HG03442 (cell line): ENCODE data around the gene C10orf105.

ENCODE experiments used
- ATAC-seq: cut with Tn5 transposase; IDR thresholded peaks from one replicate; pipeline ENCODE4 v1.9.1; 2021; ENCODE audit warnings: mild to moderate bottlenecking, moderate library complexity; ENCODE audit not compliant: unreplicated experiment

The C10orf105 gene, protein sequence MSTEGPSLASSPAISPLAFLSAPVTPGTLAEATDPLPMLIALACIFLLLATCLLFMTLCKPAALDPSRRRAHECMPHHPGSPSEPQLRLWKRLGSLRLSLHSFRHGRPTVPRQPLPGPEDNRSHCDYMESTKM

DNA sequence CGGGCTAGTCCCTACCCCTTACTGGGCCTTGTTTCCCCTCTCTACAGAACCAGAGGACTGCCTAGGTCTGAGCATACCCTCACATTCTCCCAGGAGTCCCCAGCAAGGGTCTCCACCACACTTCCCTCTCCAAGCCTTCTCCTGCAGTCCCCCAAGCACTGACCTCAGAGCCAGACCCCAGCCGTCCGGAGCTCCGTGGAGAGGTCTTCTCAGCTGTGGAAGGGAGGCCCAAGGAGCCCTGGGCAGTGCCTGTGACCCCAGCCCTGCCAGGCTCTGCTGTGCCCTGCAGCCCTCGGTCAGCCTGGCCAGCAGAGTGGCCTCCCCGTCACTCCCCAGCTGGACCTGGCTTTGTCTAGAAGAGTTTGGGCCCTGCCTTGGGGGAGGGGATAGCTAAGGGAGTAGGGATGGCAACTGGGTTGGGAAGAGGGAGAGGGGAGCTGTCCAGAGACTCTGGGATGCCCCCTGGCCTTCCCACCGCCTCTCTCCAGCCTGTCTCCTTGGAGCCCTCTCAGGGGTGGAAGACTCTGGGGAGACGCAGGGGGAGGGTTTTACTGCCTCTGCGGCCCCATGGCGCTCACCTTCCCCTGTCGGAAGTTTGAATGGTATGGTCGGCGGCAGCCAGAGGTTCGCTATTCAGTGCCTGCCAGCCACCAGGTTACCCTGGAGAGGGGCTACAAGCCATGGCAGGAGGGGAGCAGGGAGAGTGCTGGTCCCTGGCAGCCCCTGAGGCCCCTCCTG lies at the start of gene C10orf105:
Gene C10orf105 (minus strand): TSS at position 315 of the 738 bp plus-strand sequence. CDS start 3,441 bp downstream, outside the sequence.
- ATAC-seq, result no peak

DNA sequence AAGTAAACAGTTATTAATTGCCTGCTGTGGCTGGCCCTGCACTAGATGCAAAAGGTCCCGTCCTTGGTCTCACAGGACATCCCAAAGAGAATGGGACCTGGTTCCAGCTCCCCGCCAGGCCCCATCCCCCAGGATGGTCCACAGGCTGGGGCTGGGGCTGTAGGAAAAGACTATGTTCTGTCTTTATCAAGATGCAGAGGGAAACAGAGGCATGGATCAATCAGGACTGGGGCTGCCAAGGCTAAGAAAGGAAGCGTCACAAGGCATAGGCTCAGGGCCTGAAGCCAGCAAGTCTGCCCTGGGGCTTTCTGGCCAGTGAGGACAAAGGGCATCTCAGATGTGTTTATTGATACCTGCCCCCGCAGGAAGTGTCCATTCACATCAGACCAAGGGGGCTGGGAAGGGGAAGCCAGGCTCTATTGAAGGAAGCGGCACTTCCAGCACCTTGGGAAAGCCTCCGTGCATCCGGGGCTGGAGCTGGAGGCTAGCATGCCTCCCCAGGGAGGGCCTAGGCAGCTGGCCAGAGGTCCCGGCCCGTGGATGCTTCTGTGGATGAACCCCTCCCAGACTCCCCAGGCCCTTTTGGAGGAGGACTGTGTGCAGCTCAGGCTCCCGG lies 48.0 kb upstream of the C10orf105 start:
- ATAC-seq, result no peak

DNA sequence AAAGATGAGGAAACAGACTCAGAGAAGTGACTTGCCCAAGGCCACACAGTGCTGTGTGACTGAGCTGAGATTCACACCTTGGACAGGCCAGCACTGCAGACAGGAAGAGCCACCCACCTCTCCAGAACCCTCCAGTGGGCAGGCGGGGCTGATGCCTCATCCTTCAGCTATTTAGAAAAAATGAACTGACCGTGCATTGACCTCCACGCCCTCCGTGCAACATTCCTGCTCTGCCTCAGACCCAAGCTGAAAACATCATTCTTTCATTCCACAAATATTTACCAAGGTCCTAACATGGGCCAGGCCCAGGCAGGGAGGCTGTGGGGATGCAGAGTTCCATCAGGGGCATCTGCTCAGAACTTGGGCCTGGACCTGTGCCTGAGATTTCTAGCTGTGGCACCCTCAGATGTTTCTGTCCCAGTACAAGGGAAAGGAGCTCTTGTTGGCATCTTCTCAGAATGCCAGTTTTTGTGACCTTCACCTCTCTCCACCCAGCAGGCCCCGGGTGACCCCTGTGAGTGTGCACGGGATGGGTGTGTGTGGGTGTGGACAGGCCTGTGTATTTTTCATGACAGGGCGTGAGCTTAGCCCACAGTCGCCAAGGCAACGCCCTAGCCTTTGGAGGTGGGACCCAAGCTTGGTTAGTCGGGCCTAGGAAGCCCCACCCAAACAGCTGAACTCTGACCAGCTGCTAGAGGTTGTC lies 47.3 kb upstream of the C10orf105 start:
- no peak for ATAC-seq

DNA sequence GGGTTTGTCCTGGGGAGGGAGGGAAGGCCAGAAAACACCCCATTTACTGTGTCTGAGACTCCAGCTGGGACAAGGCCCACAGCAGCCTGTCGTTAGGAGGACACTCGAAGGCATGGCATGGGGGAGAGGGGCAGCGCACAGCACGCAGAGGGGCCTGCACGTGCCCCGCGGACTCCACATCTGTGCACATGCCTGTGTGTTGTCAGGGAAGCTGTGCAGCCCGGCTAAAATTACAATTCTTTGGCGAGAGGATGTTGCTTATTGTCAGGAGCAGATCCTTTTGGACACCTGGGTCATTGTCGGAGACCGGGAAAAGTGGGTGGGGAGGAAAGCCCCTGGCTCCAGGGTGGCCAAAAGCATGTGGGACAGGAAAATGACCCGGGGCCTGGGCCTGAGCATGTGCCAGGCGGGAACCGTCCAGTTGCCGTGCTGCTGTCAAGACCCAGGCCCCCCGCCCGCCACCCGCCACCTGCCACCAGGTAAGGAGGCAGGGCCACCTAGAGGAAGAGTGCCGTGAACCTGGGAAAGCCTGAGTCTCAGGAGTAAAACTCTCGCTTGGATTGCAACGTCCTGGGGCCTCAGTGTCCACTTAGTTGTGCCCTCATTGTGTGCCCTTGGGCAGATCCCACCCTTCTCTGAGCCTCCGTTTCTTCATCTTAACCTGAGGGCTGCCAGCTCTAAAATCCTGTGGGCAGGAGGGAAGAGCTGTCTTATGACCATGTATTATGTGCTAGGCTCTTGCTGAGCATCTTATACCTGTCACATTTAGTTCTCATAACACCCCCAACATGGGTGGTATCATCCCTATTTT lies 46.5 kb upstream of the C10orf105 start:
- ATAC-seq, result no peak

DNA sequence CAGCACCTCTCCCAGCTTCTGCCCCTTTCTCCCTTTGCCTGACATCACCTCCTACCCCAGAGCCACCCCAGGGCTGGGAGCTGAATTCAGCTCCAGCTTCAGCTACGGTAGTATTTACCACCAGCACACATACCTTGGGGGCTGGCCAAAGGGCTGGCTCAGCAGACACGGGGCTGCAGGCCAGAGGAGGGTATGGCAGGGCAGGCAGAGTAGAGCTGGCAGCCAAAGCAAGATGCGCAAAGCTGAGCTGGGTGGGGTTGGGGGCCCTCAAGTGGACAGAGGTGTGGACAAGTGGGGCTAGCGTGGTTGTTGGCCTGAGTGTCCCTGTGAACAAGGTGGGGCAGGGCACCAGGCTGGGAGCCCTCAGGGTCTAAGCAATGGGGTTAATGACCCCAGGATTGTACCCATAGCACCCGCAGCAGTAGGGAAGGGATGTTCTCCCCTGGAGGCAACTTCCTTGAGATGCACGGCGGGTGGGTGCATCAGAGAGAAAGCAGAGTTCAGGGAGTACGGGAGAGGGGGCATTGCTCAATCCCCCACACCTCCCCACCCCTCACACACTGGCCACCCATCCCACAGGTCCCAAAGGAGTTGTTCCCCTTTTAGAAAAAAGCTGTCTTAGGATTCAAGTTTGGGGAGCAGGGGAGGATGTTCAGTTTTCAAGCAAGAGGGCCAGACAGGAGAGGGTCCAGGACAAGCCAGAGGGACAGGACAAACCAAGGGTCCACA lies 45.8 kb upstream of the C10orf105 start:
- no peak for ATAC-seq

DNA sequence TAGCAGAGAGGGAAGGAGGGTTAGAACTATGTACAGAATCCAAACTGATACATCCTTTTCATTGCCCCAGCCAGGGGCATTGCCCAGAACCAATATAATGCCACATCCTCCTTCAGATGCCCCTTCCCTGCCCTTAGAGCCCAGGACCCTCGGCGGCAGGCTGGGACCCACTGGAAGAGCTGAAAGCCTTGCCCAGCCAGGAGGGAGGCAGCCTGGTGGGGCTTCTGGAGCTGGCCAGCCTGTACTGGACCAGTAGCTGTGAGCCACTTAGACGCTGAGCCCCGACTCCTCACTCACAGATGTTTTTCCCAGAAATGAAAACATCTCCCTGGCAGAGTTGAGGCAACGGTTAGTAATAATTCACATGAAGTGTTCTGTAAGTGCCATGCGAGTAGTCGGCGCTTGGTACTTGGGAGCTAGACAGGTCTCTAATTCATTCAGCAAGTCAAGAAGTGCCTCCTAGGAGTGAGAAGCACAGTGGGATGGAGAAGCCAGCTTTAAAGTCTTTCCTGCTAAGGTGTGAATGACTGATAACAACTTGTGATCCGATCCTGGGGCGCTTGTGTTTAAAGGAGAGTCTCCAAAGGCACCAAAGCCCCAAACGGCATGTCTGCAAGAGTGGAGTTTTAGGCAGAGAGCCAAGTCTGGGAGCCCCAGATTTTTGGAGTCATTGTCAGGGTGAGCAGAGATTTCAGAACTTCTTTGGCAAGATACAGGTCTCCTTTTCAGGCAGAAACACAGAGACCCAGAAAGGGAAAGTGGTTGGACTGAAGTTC lies 44.0 kb upstream of the C10orf105 start:
- no peak for ATAC-seq

DNA sequence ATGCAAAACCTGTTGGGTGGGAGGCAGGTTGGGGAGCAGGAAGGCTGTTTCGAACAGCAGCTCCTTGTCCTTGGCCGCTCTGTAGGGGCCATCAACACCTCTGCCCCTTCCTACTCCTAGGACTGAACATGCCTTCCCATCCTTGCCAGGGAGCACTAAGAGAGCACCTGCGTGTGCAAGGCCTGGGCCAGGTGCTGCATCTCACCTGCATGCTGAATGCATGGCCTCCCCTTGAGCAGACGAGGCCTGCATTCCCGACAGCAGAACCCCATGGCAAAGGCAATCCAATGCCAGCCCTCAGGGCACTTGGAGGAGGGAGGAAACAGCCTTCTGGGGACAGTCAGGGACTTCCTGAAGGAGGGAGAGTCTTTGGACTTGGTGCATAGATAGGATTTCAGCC lies 42.7 kb upstream of the C10orf105 start:
- ATAC-seq, result no peak

DNA sequence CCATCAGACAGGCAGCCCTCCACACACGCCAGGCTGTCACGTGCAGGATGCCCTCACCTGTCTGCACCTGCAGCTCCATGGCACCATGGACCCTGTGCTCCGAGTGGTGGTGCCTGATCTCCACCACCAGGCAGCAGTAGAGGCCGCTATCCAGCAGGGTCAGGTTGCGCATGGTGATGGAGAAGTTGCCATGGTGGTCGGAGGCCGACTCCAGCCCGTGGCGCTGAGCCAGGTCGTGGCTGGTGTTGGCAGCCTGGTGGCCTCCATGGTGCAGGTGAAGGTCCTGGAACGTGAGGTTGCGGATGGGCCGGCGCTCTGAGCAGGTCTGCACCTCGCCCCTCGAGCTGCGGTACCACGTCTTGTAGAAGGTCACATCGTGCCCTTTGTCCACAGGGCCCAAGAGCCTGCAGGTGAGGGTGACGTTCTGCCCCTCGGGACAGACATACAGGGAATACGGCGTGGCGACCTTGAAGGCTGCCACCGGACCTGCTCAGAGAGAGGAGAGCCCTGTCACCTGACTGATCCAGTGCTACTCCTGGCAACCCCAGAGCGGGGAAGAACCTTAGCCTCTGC lies 42.0 kb upstream of the C10orf105 start:
- ATAC-seq, result no peak

DNA sequence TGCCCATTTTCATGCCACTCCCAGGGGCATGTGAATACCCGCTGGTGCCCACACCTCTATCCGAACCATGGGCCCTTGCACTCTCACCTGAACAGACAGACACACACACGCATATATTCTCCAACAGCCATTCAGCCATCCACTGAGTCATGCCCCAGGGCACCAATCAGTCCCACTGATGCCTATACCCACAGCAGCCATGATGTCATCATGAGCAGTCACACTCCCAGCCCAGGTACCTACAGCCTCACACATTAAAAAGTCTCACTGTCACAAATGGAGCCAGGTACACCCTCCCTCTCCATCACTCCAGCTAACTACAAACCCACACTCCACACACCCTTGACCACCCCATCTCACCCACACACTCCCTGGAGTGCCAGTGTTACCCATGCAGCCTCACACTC lies 41.5 kb upstream of the C10orf105 start:
- ATAC-seq, result no peak

DNA sequence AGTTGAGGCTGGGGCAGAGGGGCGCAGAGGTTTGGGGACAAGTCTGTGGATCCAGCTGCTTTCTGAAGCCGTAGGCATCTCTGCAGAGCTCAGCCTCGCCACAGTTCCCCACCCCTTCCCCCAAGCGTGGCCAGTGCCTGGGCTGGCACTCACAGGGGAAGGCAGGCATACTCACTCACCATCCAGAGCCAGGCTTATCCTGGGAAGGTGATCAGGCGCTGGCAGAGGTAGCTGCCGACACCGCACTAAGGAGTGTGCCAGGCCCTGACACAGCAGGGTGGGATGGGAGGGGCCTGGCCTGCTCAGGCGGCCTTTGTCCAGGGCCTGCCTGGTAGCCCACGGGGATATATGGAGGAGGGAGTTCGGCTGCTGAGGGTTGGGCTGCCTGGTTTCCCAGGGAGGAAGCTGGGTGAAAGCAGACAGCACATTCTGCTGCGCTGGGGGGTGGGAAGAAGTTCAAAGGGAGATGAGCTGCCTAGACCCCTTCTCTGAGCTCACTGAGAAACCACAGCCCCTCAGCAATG lies 37.9 kb upstream of the C10orf105 start:
- ATAC-seq, result no peak

DNA sequence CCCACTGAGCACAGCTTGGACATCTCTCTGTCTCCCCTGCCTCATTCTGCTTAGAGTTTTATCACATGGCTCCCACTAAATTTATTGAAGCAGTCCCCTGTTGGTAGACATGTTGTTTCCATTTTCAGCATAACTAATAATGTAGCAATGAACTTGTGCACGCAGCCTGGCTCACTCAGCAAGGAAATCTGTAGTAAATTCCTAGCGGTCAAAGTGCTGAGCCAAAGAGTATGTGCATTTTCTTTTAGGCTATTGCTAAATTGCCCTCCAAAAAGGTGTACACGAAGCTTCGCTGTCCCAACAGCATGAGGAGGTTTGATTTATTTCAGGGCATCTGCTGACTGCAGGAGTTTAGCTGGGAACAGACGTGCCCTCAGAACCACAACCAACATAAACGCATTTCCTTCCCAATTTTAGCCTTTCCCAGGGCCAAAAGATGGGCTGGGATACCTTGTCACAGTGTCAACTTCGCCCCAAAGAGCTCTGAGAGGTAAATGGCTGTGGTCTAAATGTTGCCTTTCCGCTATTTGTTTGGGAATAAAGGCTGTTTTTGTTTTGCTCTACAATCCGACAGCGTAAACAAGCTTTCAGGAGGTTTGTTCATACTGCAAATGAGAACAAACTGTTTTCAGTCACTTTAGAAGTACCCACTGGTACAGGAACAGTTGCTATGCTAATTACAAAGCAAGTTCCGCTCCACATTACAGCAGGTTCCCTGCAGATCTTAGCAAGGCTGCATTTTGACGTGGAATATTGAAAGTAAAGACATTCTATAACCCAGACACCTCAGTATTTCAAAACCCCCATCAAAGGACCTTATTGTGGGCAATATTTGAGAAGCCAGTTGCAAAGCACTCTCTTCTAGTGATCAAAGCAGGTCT lies 37.0 kb upstream of the C10orf105 start:
- no peak for ATAC-seq

DNA sequence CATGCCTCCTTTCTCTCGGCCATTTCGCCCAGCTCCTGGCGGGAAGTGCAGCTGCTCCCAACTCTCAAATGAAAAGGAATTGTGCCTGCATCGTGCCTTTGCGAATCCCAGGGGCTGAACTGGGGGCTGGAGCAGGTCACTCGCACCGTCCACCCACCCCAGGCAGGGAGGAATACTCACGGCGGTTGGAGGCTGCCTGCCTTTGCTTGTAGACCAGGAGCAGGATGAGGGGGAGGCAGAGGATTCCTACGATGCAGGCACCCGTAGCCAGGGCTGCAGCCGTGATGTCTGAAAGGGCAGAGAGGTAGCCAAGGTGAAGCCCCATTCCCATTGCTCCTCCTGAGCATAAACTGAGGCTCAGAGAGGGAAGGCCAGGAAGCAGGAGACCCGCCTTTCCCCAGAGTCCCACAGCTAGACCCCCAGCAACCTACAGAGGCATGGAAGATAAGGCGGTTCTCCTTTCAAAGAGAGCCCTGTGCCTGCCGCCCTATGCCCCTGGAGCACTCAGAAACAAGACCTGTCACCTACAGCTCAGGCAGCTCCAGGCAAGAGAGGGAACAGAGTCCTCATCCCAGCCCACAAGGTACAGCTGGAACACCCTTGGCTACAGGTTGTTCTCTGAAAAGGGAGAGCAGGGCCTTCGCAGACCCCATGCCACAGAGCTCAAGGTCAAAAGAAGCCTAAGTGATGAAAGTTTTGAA lies 35.8 kb upstream of the C10orf105 start:
- no peak for ATAC-seq

DNA sequence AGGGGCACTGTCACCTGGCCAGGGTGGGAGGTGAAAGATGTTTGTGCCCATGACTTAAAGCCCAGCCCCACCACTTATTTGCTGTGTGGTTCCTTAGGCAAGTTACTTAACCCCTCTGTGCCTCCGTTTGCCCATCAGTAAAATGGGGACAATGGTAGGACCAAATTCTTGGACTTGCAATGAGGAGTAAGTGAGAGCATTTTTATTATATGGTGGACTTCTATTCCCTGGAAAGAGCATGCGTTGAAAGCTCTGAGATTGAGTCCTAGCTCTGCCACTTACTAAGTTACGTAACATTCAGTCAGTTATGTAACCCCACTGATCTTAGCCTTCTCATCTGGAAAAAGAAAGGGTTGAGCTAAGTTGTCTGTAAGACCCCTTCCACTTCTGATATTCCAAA lies 35.0 kb upstream of the C10orf105 start:
- ATAC-seq, result no peak

DNA sequence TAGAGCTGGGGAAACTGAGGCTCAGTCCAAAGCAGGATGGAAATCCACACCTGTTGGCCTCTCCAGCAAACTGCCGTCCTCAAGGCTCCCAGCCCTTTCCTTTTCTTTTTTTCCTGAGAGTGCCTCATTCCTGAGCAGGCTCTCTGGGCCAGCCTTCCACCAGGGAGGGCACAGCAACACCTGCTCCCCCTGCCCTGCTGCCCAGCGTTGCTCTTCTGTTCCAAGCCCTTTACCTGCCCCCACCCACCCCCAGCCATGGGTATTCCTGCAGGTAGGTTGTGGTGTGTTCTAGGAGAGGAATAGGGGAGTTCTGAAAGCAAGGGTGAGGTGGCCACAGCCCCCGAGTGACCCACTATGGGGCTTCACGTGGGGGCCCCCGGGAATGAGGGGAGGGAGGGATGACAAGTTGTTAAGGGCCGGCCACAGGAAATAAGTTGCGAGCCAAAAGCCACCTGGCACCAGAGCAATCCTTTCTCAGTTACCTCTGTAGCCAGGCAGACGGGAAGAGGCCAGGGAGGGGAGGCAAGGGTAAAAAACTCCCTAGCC lies 34.5 kb upstream of the C10orf105 start:
- ATAC-seq, result no peak

DNA sequence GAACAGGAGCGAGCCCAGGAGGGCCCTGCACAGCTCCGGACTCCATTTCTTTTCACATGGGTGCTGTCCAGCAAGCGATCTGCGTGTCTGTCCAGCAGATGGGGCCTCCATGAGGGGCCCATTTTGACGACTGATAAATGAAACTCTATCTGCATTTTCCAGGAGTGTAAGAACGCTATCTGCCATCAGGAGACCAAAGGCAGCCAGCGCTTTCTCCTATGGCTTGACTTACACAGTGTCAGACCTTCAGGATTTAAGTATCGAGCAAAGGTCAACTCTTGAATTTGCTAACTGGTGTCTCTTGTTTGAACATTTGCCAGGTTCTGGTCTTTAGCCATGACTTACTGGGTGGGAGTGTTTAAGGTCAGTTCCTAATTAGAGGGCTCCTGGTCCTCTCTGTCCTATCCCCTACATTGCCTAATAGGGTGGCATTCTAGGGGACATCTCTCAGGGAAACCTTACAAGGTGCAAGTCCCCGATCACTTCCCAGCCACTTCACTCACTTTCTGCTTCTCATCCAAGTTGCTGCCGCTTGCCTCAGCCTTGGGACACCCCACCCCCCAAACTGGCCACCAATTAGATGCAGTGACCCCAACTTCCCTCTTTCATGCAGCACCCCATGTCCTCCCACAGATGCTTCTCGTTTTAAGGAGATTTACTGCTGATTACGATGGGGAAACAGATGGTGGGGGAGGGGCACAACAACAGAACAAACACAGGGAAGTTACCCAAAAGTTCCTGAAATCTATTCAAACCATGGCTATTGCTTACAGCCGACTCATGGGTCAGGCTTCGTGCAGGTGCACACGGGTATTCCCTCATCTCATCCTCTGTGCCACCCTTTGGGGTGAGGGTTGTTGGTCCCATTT lies 33.7 kb upstream of the C10orf105 start:
- ATAC-seq, result no peak
